SK-MEL-5 (cell line): ENCODE data around the gene HHAT. TPM values are rescaled to one million over a fixed set of nuclear protein-coding genes. Genes with fewer than 3 reads are reported as not detected.

Source experiments
- DNase-seq: peaks from one replicate; pipeline ENCODE4 v3.0.0-alpha.2; 2016; ENCODE audit warnings: low read depth, low spot score
- in situ Hi-C: cut with HindIII; loops from 2 replicates; pipeline ENCODE4 v1.10.0; 2016; ENCODE audit warnings: low sequenced_read_pairs, high pct_unique_total_duplicates, low pct_unique_long_range_greater_than_20kb
- total RNA-seq: library from RNA; depleted of rRNA; stranded (reverse); fragments of >200 nt; shearing (Covaris generic); gene quantifications from 2 replicates; pipeline ENCODE4 v1.2.3, GENCODE V29; 2014

HHAT gene
- total RNA-seq, 1 experiment from 2014 or later, result 29.4 TPM

DNA sequence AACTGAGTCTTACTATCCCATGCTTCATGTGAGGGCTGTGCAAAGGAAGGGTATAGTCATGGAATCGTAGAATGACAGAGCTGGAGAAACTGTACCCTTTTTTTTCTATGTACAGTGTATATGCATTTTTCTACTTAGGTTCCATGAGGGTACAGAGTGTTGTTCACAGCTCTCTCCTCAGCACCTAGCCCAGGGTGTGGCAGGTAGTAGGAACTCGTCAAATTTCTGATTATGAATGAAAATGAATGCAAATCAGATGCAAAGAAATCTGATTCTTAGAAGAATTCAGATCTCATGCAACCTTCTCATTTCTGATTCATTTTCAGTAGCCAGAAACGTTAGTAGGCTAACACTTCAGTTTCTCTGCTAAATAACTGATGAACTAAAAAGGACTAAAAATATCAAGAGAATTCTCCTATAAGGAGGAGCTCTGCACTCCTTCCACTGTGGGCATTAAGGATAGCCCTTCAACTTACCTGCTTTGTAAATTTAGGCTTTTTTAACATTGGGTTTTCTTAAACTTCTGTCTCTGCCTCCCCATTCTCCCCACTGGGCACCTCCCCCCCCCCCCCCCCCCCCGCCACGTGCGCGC is 18.0 kb upstream of the HHAT start:
- in situ Hi-C loops, result no loop called here
- DNase-seq, result no peak

DNA sequence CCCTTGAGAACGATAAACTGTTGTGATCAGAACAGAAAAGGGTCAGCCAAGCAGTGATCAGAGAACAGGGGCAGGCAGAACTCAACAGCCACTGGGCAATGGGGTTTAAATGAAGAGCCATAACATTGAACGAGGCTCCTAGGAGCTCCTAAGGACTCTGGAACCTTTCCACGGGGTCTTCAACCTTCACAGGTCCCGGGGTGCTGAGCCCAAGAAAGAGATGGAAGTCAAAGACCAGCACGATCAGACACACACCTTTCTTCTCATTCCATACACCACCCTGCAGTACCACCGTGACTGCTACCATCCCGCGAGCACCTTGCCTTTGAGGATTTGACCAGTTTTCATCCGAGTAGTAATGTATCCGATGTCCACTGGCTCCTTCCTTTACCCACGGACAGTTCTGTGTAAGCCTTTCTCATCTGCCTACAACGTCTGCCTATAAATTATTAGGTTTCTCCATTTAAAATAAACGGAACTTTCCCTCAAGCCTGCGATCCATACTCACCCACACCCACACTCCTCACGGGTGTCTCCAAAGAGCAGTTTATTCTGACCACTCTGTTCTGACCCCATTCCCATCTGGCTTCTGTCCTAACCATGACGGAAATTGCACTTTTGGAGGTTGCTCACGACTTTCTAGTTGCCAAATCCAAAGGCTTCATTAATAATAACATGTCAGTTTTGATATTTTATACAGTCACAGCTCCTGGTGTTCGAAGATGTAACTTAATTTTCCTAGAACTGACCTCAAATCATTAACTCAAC is 16.8 kb upstream of the HHAT start:
- in situ Hi-C loops, result no loop called here
- no peak for DNase-seq

DNA sequence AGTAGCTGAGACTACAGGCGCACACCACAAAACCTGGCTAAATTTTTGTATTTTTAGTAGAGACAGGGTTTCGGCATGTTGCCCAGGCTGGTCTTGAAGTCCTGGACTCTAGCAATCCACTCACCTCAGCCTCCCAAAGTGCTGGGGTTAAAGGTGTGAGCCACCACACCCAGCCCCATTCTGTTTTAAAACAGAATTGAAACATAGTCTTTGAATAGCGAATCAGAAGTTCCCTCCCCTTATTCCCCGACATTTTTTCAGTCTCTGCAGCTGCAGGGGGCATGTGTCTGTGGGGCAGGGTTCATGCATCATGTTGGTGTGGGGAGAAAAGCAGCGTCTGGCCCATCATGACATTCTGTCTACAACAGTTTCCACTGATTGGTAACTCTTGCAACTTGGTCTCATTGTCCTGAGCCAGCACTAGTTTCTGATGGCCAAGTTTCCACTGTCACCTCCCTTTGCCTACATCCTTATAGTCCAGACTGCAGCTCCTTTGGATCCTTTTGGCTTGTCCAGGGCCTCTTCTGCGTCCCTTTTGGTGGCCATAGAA is 15.6 kb upstream of the HHAT start:
- DNase-seq, result no peak
- in situ Hi-C loops, result no loop called here

DNA sequence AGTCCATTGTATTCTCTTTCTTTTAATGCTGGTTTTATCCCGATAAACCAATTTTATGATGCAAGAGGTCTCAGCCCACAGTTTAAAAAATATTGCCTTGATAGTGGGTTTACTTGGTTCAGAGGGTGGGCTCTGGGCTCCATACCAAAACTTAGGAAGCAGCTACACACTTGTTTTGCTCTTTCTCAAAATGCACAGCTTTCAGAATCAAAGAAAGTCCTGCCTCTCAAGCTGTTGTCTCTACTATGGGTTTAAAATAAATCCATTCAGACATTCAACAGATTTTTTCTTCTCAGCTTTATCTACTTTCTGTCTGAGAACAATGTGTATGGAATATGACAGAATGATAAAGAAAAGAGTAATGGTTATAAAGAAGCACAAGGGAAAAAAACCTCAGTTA is 14.8 kb upstream of the HHAT start:
- no peak for DNase-seq
- in situ Hi-C loops, result no loop called here

DNA sequence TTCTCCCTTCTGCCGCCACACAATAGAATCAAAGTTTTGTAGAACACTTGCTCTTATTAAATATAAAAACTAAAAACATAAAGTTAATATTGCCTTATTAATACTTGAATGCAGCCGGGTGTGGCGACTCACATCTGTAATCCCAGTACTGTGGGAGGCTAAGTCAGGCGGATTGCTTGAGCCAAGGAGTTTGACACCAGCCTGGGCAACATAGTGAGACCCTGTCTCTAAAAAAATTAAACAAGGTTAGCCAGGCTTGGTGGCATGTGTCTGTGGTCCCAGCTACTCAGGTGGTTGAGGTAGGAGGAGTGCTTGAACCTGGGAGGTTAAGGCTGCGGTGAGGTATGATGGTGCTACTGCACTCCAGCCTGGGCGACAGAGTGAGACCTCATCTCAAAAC is 13.2 kb upstream of the HHAT start:
- in situ Hi-C loops, result no loop called here

DNA sequence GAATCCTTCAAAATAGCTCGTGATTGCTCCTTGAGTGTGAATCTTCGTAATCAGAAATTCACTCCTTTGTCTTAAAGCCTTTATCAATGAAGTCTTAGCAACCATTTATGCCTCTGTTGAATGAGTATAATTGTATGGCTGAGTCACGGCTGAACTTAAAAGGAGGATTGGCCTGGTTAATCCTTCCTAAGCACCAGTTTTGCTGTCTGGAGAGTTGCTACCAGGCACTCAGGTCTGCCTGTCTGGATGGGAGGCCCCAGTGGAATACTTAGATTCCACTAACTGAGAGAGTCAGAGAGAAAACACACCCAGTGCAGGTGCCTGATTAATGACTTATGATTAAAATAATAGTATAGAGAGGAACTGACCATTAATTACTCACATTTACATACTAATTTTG is 7.6 kb upstream of the HHAT start:
- in situ Hi-C loops, result no loop called here
- no peak for DNase-seq

More for the DNA sequence above, 13.2 kb upstream of the HHAT start:
- DNase-seq, result no peak

DNA sequence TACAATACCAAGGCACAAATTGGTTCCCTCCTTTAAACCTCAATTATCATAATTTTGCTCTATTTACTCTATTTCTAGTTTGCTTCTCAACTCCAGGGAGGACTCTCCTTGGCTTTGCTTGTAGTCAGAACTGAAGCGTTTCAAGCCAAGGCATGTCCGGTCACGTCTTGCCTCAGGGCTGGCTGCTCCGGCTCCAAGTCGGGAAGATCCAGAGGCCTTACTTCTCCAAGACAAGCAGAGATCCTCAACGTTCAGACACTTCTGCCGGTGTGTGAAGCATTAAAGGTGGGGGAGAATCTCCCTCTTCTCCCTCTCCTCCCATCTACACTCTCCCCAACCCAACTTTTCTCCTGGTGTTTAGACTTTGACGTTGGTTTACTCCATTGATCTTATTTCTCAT is 7.2 kb upstream of the HHAT start:
- in situ Hi-C loops, result no loop called here
- peak; percentile 46 for DNase-seq

DNA sequence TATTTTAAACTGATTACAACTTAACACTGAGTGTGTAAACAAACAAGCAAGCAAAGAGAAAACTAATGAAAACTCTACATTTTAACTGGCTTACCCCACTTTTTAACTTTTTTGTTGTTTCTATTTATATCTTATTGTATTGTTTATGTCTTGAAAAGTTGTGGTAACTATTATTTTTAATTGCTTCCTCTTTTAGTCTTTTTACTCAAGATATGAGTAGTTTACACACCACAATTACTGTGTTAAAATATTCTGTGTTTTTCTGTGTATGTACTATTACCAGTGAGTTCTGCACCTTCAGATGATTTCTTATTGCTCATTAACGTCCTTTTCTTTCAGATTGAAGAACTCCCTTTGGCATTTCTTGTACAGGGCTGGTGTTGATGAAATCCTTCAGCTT is 4.7 kb upstream of the HHAT start:
- no peak for DNase-seq
- in situ Hi-C loops, result no loop called here

DNA sequence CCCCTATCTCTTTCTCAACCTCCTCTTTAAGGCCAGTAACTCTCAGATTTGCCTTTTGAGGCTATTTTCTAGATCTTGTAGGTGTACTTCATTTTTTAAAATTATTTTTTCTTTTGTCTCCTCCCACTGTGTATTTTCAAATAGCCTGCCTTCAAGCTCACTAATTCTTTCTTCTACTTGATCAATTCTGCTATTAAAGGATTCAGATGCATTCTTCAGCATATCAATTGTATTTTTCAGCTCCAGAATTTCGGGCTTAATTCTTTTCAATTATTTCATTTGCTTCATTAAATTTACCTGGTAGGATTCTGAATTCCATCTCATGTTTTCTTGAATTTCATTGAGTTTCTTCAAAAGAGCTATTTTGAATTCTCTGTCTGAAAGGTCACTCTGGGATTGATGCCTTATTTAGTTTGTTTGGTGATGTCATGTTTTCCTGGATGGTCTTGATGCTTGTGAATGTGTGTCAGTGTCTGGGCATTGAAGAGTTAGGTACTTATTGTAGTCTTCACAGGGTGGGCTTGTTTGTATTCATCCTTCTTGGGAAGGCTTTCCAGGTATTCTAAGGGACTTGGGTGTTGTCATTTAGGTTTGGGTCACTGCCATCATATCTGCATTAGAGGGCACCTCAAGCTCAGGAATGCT is 3.6 kb upstream of the HHAT start:
- in situ Hi-C loops, result no loop called here

DNA sequence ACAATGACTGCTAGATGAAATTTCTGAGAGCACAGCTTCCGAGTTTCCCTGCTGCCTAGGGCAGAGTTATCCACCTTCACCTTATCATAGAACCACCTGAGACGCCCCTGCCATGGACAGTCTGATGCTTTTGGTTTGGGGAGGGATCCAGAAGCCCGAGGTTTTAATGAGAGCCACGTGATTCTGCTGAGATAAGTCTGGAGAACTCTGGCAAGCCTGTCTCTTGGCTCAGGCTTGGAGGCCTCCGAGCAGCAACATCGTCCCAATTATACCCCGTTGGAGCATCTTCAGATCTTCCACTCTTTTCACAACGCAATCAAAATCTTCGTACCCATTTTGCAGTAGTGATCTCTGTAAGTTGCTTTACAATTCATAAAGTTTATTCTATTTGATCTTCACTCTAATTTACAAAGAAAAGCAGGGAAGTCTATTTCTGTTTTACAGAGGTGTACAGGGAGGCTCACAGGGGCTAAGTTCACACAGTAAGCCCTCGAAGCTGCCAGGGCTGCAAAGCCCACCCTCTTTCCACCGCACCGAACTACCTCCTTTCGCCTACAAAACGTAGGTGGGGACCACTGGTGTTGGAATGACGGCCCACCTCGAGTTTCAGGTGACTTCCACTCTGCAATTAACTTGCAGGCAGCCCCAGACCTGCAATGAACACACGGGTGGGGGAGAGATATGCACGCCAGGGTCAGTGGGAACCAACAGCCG is 513 bp upstream of the HHAT start:
- DNase-seq, result no peak
- in situ Hi-C loops, result no loop called here

More for the DNA sequence above, 3.6 kb upstream of the HHAT start:
- DNase-seq, result no peak

DNA sequence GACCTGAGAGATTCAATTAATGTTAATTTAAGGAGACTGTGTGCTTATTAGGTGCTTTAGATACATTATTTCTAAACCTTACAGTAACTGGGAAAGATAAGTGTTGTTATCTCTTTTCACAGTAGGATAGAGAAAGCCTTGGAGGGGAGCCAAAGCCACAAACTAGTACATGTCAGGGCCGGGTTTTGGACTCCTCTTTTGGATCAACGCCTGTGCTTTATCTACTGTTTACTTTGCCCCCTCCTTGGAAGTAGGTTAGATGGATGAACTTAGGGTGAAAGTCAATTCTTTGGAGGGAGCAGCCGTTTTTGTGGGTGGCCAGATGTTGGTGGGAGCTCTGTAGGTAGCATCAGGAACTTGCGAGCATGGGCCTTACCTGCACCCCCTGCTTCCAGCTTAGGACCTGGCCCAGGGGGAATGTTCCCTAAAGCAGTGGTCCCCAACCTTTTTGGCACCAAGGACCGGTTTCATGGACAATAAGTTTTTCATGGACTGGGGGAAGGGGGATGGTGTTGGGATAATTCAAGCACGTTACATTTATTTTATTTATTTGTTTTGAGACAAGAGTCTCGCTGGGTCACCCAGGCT is 1.7 kb downstream of the HHAT start:
- in situ Hi-C loops, result no loop called here
- no peak for DNase-seq

DNA sequence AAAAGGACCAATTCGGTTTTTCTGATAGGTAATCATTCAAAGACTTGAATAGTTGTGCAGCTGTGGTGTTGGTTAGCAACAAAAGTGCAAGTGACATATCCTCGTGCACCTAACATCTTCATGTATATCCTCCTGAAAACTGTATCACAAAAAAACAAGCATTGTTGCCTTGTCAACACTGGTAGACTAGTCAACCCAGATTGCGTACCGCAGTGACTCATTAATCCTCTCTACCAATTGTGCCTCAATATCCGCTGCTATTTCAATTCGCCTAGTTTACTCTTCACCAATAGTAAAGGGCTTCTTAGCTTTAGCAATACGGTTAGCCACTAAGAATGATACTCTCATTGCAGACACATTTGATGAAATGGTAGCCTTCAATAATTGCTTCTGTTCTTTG is 3.5 kb downstream of the HHAT start:
- in situ Hi-C loops, result no loop called here

DNA sequence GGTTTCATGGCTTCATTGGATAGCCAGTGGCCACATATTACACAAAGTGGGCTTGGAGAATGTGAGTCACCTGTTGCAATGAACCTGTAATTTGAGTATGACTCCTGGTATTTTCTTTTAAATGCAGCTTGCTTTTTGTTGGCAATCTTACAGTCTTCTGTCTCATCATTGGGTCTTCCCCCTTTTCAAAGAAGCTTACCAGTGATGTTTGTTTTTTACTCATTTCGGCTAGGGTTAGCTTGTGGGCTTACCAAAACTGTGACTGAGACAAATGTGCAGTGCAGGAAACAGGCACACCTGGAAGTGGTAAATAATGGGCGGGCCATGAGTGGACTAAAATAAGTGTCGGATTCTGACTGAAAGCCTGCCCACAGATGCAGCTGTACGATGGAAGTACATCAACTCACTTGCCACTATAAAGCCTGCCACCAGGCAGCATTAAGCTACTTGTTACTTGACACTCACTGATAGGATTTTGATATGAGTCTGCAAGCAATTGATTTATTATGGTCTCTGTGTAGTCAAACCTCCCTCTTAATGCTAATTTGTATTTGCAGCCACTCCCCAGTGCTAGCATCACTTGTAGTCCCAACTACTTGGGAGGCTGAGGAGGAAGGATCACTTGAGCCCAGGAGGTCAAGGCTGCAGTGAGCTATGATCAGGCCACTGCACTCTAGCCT is 4.2 kb downstream of the HHAT start:
- no peak for DNase-seq
- in situ Hi-C loops, result no loop called here

More for the DNA sequence above, 3.5 kb downstream of the HHAT start:
- no peak for DNase-seq

DNA sequence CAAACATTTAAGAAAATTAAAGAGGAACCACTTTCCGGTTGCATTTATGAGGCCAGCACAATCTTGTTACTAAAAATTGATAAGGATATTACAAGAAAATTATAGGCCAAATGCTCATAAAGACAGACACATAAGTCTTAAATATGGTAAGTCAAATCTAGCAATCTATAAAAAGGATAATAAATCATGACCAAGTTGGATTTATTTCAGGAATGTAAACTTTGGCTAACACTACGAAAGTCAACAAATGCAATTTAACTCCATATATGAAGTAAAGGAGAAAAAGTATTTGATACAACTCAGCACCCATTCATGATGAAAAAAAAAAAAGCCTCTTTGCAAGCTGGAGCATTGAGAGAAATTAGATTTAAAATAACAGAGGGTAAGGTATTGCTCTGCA is 6.3 kb downstream of the HHAT start:
- in situ Hi-C loops, result no loop called here
- no peak for DNase-seq

DNA sequence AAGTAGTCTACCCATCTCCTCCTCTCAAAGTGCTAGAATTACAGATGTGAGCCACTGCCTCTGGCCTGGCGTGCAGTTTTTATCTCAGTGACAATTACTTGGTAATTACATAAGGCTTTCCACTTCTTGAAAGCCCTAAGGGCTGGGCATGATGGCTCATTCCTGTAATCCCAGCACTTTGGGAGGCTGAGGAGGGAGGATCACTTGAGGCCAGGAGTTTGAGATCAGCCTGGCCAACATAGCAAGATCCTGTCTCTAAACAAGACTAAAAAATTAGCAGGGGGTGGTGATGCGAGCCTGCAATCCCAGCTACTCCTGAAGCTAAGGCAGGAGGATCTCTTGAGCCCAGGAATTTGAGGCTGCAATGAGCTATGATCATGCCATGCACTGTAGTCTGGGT is 7.7 kb downstream of the HHAT start:
- DNase-seq, result no peak
- in situ Hi-C loops, result no loop called here

DNA sequence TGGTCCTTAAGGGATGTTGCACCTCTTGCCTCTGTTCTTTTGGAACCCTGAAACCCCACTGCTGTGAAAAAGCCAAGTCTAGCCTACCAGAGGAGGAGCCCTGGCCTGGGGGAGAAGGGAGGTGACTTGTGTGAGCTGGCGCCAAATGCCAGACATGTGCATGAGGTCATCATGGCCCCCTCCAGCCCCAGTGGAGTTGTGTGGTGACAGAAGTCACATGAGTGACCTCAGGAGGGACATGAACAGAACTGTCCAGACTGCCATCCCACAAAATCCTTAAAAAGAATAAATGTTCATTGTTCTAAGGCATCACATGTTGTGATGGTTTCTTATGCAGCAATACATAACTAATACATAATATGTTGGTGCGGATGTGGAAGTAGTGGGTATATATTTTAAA is 10.8 kb downstream of the HHAT start:
- peak; percentile 33 for DNase-seq
- in situ Hi-C loops, result no loop called here

DNA sequence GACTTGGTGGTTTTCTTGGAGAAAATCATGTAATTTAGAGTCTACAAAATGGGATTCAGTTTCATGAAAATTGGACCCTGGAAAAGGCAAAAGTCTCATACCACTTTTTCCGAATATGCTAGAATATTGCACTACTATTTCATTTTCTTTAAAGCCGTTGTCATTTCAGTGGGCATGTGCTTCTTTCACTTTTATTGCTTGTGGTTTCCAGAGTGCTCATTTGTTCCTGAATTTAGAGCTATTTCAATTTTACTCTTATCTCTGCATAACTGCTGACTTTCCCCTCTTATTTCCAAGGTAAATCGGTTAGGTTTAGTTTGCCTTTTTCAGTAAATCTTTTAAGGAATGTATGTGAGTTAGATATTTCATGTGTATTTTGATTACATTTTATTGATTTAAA is 11.6 kb downstream of the HHAT start:
- no peak for DNase-seq
- in situ Hi-C loops, result no loop called here
